Sigmoid colon (tissue), 7 donors: ENCODE measurements around the gene RNF125. TPM values are rescaled to one million over a fixed set of nuclear protein-coding genes. Genes with fewer than 3 reads are reported as not detected.

Experiments
- DNase-seq: peaks from one replicate; pipeline ENCODE4 v3.0.0-alpha.2; 2019
- H3K27ac ChIP-seq, 4 donors: fragments of 200-600 bp; sonication (generic); one replicate each; pipeline ENCODE4 v1.5.1; 2016 to 2019; ENCODE audit warnings: mild to moderate bottlenecking in 1 of 4
- H3K27me3 ChIP-seq, 3 donors: fragments of 200-600 bp; sonication (generic); one replicate each; pipeline ENCODE4 v1.5.1; 2019; ENCODE audit warnings: mild to moderate bottlenecking in 1 of 3
- H3K36me3 ChIP-seq, 4 donors: fragments of 200-600 bp; sonication (generic); one replicate each; pipeline ENCODE4 v1.5.1; 2016 to 2019
- H3K4me1 ChIP-seq, 4 donors: fragments of 200-600 bp; sonication (generic); one replicate each; pipeline ENCODE4 v1.5.1; 2017 to 2019
- H3K4me3 ChIP-seq, 4 donors: fragments of 200-600 bp; sonication (generic); one replicate each; pipeline ENCODE4 v1.5.1; 2017 to 2019; ENCODE audit warnings: mild to moderate bottlenecking in 2 of 4, moderate library complexity in 1 of 4
- H3K9me3 ChIP-seq, 4 donors: fragments of 200-600 bp in 3 of 4; sonication (generic) in 3 of 4; one replicate each; pipeline versions ENCODE4 v1.5.1 to v1.6.1; 2013 to 2019
- EP300 ChIP-seq, 4 donors: sonication (generic); formaldehyde crosslinking; IDR thresholded peaks; one replicate each; pipeline ENCODE4 v1.6.1; 2017; ENCODE audit warnings: antibody characterized with exemption in 4 of 4
- POLR2A ChIP-seq, 2 donors: fragments of 450-650 bp; IDR thresholded peaks; one replicate each; pipeline ENCODE4 v1.6.1; 2016; ENCODE audit warnings: antibody characterized with exemption in 2 of 2, mild to moderate bottlenecking in 2 of 2, moderate library complexity in 2 of 2
- POLR2AphosphoS5 ChIP-seq, 4 donors: sonication (generic); formaldehyde crosslinking; IDR thresholded peaks; one replicate each; pipeline ENCODE4 v1.6.1; 2017; ENCODE audit warnings: antibody characterized with exemption in 4 of 4
- WGBS, 2 donors: extraction: QIAGEN DNeasy Blood & Tissue Kit; methylation state at CpG; one replicate each; pipeline ENCODE4 v1.1.7; 2013; 5-methylcytosine and 5-hydroxymethylcytosine counted together
- intact Hi-C: fragments of 100-400 bp; cut with DNase I; formaldehyde crosslinking; loops from one replicate; pipeline ENCODE4 v1.15.1; 2023
- polyA plus RNA-seq, 3 donors: library from polyadenylated mRNA; stranded (reverse); fragments of 200-250 nt; gene quantifications; one replicate each; pipeline ENCODE4 v1.2.3, GENCODE V29; 2013
- total RNA-seq, 4 donors: library from RNA; depleted of rRNA; stranded (reverse); fragments of >200 nt; gene quantifications; one replicate each; pipeline ENCODE4 v1.1.0, GENCODE V29; 2016
- TF ChIP-seq, protein P1 (sequence below), 4 experiments: fragments of 450-650 bp in 3 of 4; fragments of 200-600 bp in 1 of 4; IDR thresholded peaks; one replicate each; pipeline ENCODE4 v1.5.1; 2016 to 2019; ENCODE audit warnings: antibody characterized with exemption in 4 of 4, mild to moderate bottlenecking in 3 of 4, moderate library complexity in 2 of 4
- donor health status: healthy with polysubstance abuse.
- donor health status: Bipolar disorder and iron deficiency.
- donor health status: healthy.

The RNF125 gene
- total and polyA plus RNA-seq, 7 donors: 0.95 to 5.9 (median 4.8) TPM

- Histone ChIP-seq H3K27me3 (no peaks in the 10 kb centered on the region), H3K27ac (no peak overlapping the region), H3K4me1 (no peaks in the 10 kb centered on the region), H3K9me3 (peaks cover 9 to 11% (median 10%) of the 10 kb centered on the region in 4 donors), H3K36me3 (no peaks in the 10 kb centered on the region), H3K4me3 (no peak overlapping the region)
- DNase-seq: no peak
- intact Hi-C loops: loop anchor here (5.0 to 10.0 kb wide), 2 partner anchors 235 to 423 kb away; no protein-coding TSS in a partner anchor
- 86 to 89% methylated on average over 9 of the region's 9 CpGs for WGBS, 2 donors
- TF ChIP-seq EP300 (IDR thresholded peaks at IDR 0.05): no peak
- TF ChIP-seq, protein P1, sequence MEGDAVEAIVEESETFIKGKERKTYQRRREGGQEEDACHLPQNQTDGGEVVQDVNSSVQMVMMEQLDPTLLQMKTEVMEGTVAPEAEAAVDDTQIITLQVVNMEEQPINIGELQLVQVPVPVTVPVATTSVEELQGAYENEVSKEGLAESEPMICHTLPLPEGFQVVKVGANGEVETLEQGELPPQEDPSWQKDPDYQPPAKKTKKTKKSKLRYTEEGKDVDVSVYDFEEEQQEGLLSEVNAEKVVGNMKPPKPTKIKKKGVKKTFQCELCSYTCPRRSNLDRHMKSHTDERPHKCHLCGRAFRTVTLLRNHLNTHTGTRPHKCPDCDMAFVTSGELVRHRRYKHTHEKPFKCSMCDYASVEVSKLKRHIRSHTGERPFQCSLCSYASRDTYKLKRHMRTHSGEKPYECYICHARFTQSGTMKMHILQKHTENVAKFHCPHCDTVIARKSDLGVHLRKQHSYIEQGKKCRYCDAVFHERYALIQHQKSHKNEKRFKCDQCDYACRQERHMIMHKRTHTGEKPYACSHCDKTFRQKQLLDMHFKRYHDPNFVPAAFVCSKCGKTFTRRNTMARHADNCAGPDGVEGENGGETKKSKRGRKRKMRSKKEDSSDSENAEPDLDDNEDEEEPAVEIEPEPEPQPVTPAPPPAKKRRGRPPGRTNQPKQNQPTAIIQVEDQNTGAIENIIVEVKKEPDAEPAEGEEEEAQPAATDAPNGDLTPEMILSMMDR (IDR thresholded peaks at IDR 0.05): peak in 3 of 4 experiments; percentile 13 to 56 (median 40)
- TF ChIP-seq POLR2AphosphoS5 (IDR thresholded peaks at IDR 0.05): no peak
These were observed 41.3 kb upstream of the RNF125 start for GRCh38 chr18:31977270-31977872.

GRCh38 chr18:31978616-31979015, 40.0 kb upstream of the RNF125 start:
- H3K27me3 ChIP-seq: no peaks in the 10 kb centered on the region
- no peaks in the 10 kb centered on the region for H3K36me3 ChIP-seq
- DNase-seq: no peak
- 93 to 94% methylated on average over 5 of the region's 5 CpGs for WGBS, 2 donors
- H3K9me3 ChIP-seq: peaks cover 3 to 10% (median 6%) of the 10 kb centered on the region in 4 donors
- no peak overlapping the region for H3K4me3 ChIP-seq
- H3K27ac ChIP-seq: no peak overlapping the region
- no peaks in the 10 kb centered on the region for H3K4me1 ChIP-seq
- intact Hi-C loops: loop anchor here (5.0 to 10.0 kb wide), 2 partner anchors 236 to 424 kb away; no protein-coding TSS in a partner anchor
- TF ChIP-seq POLR2AphosphoS5 (IDR thresholded peaks at IDR 0.05): no peak
- TF ChIP-seq EP300 (IDR thresholded peaks at IDR 0.05): no peak
- no peak for TF ChIP-seq POLR2A (IDR thresholded peaks at IDR 0.05)
- TF ChIP-seq, protein P1 (IDR thresholded peaks at IDR 0.05): no peak

GRCh38 chr18:31979714-31980113, 38.9 kb upstream of the RNF125 start:
- Histone ChIP-seq H3K4me1 (no peaks in the 10 kb centered on the region), H3K27ac (no peak overlapping the region), H3K36me3 (no peaks in the 10 kb centered on the region), H3K9me3 (peaks cover 0 to 1% (median 0%) of the 10 kb centered on the region in 4 donors), H3K27me3 (no peaks in the 10 kb centered on the region), H3K4me3 (no peak overlapping the region)
- intact Hi-C loops: loop anchor here (5.0 to 10.0 kb wide), 2 partner anchors 237 to 425 kb away; no protein-coding TSS in a partner anchor
- DNase-seq: no peak
- TF ChIP-seq EP300 (IDR thresholded peaks at IDR 0.05) (no peak), POLR2AphosphoS5 (IDR thresholded peaks at IDR 0.05) (no peak), POLR2A (IDR thresholded peaks at IDR 0.05) (no peak)
- TF ChIP-seq, protein P1 (IDR thresholded peaks at IDR 0.05): no peak
- WGBS, 2 donors: 69 to 87% methylated on average over 2 of the region's 2 CpGs

DNA sequence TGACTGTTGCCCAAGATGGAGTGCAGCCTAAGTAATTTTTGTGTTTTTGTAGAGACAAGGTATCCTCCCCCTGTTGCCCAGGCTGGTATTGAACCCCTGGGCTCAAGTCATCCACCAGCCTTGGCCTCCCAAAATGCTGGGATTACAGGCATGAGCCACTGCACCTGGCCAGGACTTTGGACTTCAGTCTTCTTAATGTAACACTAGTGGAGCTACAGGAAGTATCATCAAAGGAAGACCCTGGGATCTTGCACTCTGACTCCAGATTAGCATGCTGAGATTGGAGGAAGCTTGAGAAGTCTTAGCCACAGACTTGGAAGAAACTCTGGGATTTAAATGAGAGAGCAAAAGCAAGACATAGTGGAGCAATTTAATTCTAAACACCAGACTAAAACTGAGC, 37.8 kb upstream of the RNF125 start:
- intact Hi-C loops: no loop called here
- no peaks in the 10 kb centered on the region for H3K36me3 ChIP-seq
- H3K27ac ChIP-seq: no peak overlapping the region
- no peak overlapping the region for H3K4me3 ChIP-seq
- H3K27me3 ChIP-seq: no peaks in the 10 kb centered on the region
- no peak for DNase-seq
- H3K4me1 ChIP-seq: no peaks in the 10 kb centered on the region
- TF ChIP-seq, protein P1 (IDR thresholded peaks at IDR 0.05): no peak
- TF ChIP-seq POLR2A (IDR thresholded peaks at IDR 0.05): no peak
- no peak for TF ChIP-seq POLR2AphosphoS5 (IDR thresholded peaks at IDR 0.05)
- no peak for TF ChIP-seq EP300 (IDR thresholded peaks at IDR 0.05)
- H3K9me3 ChIP-seq: no peaks in the 10 kb centered on the region

GRCh38 chr18:31983020-31983419, 35.6 kb upstream of the RNF125 start:
- intact Hi-C loops: no loop called here

More at GRCh38 chr18:31983020-31983419, 35.6 kb upstream of the RNF125 start:
- Histone ChIP-seq H3K27ac (peak overlapping the region in 1 of 4 donors; percentile 20), H3K4me3 (no peak overlapping the region), H3K27me3 (no peaks in the 10 kb centered on the region), H3K4me1 (no peaks in the 10 kb centered on the region), H3K36me3 (no peaks in the 10 kb centered on the region), H3K9me3 (no peaks in the 10 kb centered on the region)
- WGBS, 2 donors: 40 to 76% methylated on average over 3 of the region's 3 CpGs
- no peak for DNase-seq
- TF ChIP-seq, protein P1 (IDR thresholded peaks at IDR 0.05): no peak
- TF ChIP-seq EP300 (IDR thresholded peaks at IDR 0.05): no peak
- no peak for TF ChIP-seq POLR2A (IDR thresholded peaks at IDR 0.05)
- TF ChIP-seq POLR2AphosphoS5 (IDR thresholded peaks at IDR 0.05): peak in 1 of 4 donors; percentile 18
